RKO (cell line): ENCODE measurements around the gene MAG.

Source experiments
- DNase-seq: peaks from one replicate; pipeline ENCODE4 v3.0.0-alpha.2; 2016; ENCODE audit warnings: low spot score

The MAG gene

GRCh38 chr19:35363001-35363590 is 71.1 kb downstream of the MAG start:
- DNase-seq: no peak
